Liver (tissue), 9 donors: ENCODE measurements around the gene ARHGEF35. TPM values are rescaled to one million over a fixed set of nuclear protein-coding genes. Genes with fewer than 3 reads are reported as not detected.

Experiments used
- DNase-seq: peaks from one replicate; pipeline ENCODE4 v3.0.0-alpha.2; 2017; ENCODE audit warnings: low spot score
- H3K27ac ChIP-seq, 2 donors: one replicate each; pipeline ENCODE4 v1.7.0; 2013; ENCODE audit warnings: inconsistent platforms in 2 of 2, low read length in 2 of 2, control low read depth in 1 of 2, low read depth in 1 of 2, mild to moderate bottlenecking in 1 of 2
- H3K27me3 ChIP-seq, 4 donors: one replicate each; pipeline versions ENCODE4 v1.6.1 to v1.7.0; 2013; ENCODE audit warnings: low read length in 3 of 4, inconsistent platforms in 1 of 4, mild to moderate bottlenecking in 1 of 4, moderate library complexity in 1 of 4; ENCODE audit not compliant: control insufficient read depth in 4 of 4, insufficient read depth in 4 of 4
- H3K36me3 ChIP-seq, 4 donors: one replicate each; pipeline versions ENCODE4 v1.6.1 to v1.7.0; 2013; ENCODE audit warnings: low read length in 3 of 4, mild to moderate bottlenecking in 3 of 4, low read depth in 1 of 4, moderate library complexity in 1 of 4; ENCODE audit not compliant: control insufficient read depth in 4 of 4, insufficient read depth in 3 of 4
- H3K4me1 ChIP-seq, 4 donors: one replicate each; pipeline versions ENCODE4 v1.6.1 to v1.7.0; 2013; ENCODE audit warnings: low read length in 3 of 4, mild to moderate bottlenecking in 3 of 4, moderate library complexity in 1 of 4; ENCODE audit not compliant: control insufficient read depth in 4 of 4, insufficient read depth in 4 of 4
- H3K4me3 ChIP-seq, 3 donors: one replicate each; pipeline versions ENCODE4 v1.6.1 to v1.7.0; 2013; ENCODE audit warnings: low read length in 3 of 3, control low read depth in 1 of 3, low read depth in 1 of 3, mild to moderate bottlenecking in 1 of 3
- H3K9ac ChIP-seq, 2 donors: one replicate each; pipeline ENCODE4 v1.7.0; 2013; ENCODE audit warnings: low read length in 2 of 2, mild to moderate bottlenecking in 2 of 2, moderate library complexity in 2 of 2, control low read depth in 1 of 2, low read depth in 1 of 2
- H3K9me3 ChIP-seq, 4 donors: one replicate each; pipeline versions ENCODE4 v1.6.1 to v1.7.0; 2013; ENCODE audit warnings: low read length in 3 of 4; ENCODE audit not compliant: control insufficient read depth in 4 of 4
- ATF3 ChIP-seq: IDR thresholded peaks from 2 replicates; pipeline ENCODE4 v1.6.1; 2016; ENCODE audit warnings: antibody characterized with exemption
- EGR1 ChIP-seq, 2 donors: IDR thresholded peaks; 2 replicates each; pipeline ENCODE4 v1.6.1; 2016 to 2018; ENCODE audit warnings: antibody characterized with exemption in 2 of 2, low read depth in 2 of 2
- FOXA1 ChIP-seq: IDR thresholded peaks from 2 replicates; pipeline ENCODE4 v1.6.1; 2016; ENCODE audit warnings: antibody characterized with exemption
- FOXA2 ChIP-seq: IDR thresholded peaks from 2 replicates; pipeline ENCODE4 v1.6.1; 2016; ENCODE audit warnings: antibody characterized with exemption
- HNF4A ChIP-seq, 2 donors: conservative IDR thresholded peaks; 2 replicates each; pipeline ENCODE4 v1.6.1; 2016; ENCODE audit warnings: antibody characterized with exemption in 2 of 2, mild to moderate bottlenecking in 2 of 2
- HNF4G ChIP-seq: IDR thresholded peaks from 2 replicates; pipeline ENCODE4 v1.6.1; 2016; ENCODE audit warnings: antibody characterized with exemption
- JUND ChIP-seq, 2 donors: IDR thresholded peaks; 2 replicates each; pipeline ENCODE4 v1.6.1; 2016; ENCODE audit warnings: antibody characterized with exemption in 2 of 2
- MAX ChIP-seq: IDR thresholded peaks from 2 replicates; pipeline ENCODE4 v1.6.1; 2016; ENCODE audit warnings: antibody characterized with exemption
- NR2F2 ChIP-seq: IDR thresholded peaks from 2 replicates; pipeline ENCODE4 v1.6.1; 2016; ENCODE audit warnings: antibody characterized with exemption
- RAD21 ChIP-seq, 2 donors: IDR thresholded peaks; 2 replicates each; pipeline ENCODE4 v1.6.1; 2016; ENCODE audit warnings: antibody characterized with exemption in 2 of 2, mild to moderate bottlenecking in 2 of 2
- REST ChIP-seq: IDR thresholded peaks from 2 replicates; pipeline ENCODE4 v1.6.1; 2016; ENCODE audit warnings: antibody characterized with exemption, mild to moderate bottlenecking
- WGBS: extraction: QIAGEN DNeasy Blood & Tissue Kit; methylation state at CpG from one replicate; pipeline ENCODE4 v1.1.7; 2013; 5-methylcytosine and 5-hydroxymethylcytosine counted together
- polyA plus RNA-seq, 2 donors: library from polyadenylated mRNA; stranded (reverse) in 1 of 2; unstranded in 1 of 2; fragments of 200-250 nt in 1 of 2; fragments of >200 nt in 1 of 2; fragmentation: Nextera tagmentation in 1 of 2; extraction: Ambion mirVana in 1 of 2; gene quantifications; one replicate each; pipeline versions ENCODE4 v1.2.1 to v1.2.3, GENCODE V29; 2013 to 2015
- total RNA-seq, 2 donors: library from RNA; depleted of rRNA; stranded (reverse); fragments of >200 nt; gene quantifications; one replicate each; pipeline ENCODE4 v1.2.3, GENCODE V29; 2014
- donor health status: healthy.
- donor health status: healthy.
- donor health status: healthy.
- donor health status: healthy.
- donor health status: healthy.

The ARHGEF35 gene
- total and polyA plus RNA-seq, 4 donors = 1.3 to 4.6 (median 3.1) TPM

- no peak for DNase-seq
- 29% methylated on average over 1 of the region's 1 CpG for WGBS
- no peaks in the 10 kb centered on the region for H3K9me3 ChIP-seq
Measured at GRCh38 chr7:144137501-144137900, 58.1 kb downstream of the ARHGEF35 start.

More at GRCh38 chr7:144137501-144137900, 58.1 kb downstream of the ARHGEF35 start:
- H3K4me1 ChIP-seq = peaks cover 1 to 7% (median 3%) of the 10 kb centered on the region in 4 donors
- no peak overlapping the region for H3K4me3 ChIP-seq
- no peaks in the 10 kb centered on the region for H3K36me3 ChIP-seq
- no peak overlapping the region for H3K27ac ChIP-seq
- no peaks in the 10 kb centered on the region for H3K27me3 ChIP-seq
- TF ChIP-seq FOXA1 = no peak
- no peak for TF ChIP-seq FOXA2
- peak in 1 of 2 donors; percentile 15 for TF ChIP-seq HNF4A (conservative IDR thresholded peaks at IDR 0.05)
- TF ChIP-seq HNF4G = no peak
- TF ChIP-seq RAD21 (IDR thresholded peaks at IDR 0.05) = no peak
- no peak for TF ChIP-seq NR2F2
- TF ChIP-seq MAX = peak; percentile 10
- no peak for TF ChIP-seq EGR1 (IDR thresholded peaks at IDR 0.05; ENCODE audit: low read depth in 2 of 2)
- TF ChIP-seq ATF3 = peak; percentile 69
- no peak for TF ChIP-seq JUND (IDR thresholded peaks at IDR 0.05)
- no peak for TF ChIP-seq REST
- H3K9ac ChIP-seq = no peak overlapping the region

Other genes with a start within 250 kb of the ARHGEF35 start
- under 1 TPM; under 0.01 to 0.05 TPM for gene OR2F1, start 241.0 kb downstream of the ARHGEF35 start, total RNA-seq
- gene OR2F1, start 241.0 kb downstream of the ARHGEF35 start, polyA plus RNA-seq = not detected
- under 1 TPM in 1 of 2 donors, not detected in 1; 0.05 TPM for gene OR6B1, start 195.5 kb downstream of the ARHGEF35 start, total RNA-seq
- gene OR6B1, start 195.5 kb downstream of the ARHGEF35 start, polyA plus RNA-seq = not detected
- gene OR2A5, start 146.9 kb downstream of the ARHGEF35 start, total RNA-seq = under 1 TPM in 1 of 2 donors, not detected in 1; 0.28 TPM
- not detected for gene OR2A5, start 146.9 kb downstream of the ARHGEF35 start, polyA plus RNA-seq
- gene OR2A25, start 126.0 kb downstream of the ARHGEF35 start, total RNA-seq = not detected
- gene OR2A25, start 126.0 kb downstream of the ARHGEF35 start, polyA plus RNA-seq = not detected
- gene OR2A12, start 109.6 kb downstream of the ARHGEF35 start, total RNA-seq = not detected
- not detected for gene OR2A12, start 109.6 kb downstream of the ARHGEF35 start, polyA plus RNA-seq
- not detected for gene OR2A2, start 86.2 kb downstream of the ARHGEF35 start, total RNA-seq
- not detected for gene OR2A2, start 86.2 kb downstream of the ARHGEF35 start, polyA plus RNA-seq
- gene OR2A14, start 72.7 kb downstream of the ARHGEF35 start, total RNA-seq = not detected
- not detected for gene OR2A14, start 72.7 kb downstream of the ARHGEF35 start, polyA plus RNA-seq
- 1 to 10 TPM; 1.4 to 1.7 TPM for gene CTAGE4, start 12.4 kb downstream of the ARHGEF35 start, total RNA-seq
- 1 to 10 TPM in 1 of 2 donors, under 1 TPM in 1; 0.55 to 1.4 TPM for gene CTAGE4, start 12.4 kb downstream of the ARHGEF35 start, polyA plus RNA-seq
- not detected for gene OR2A42, start 43.8 kb upstream of the ARHGEF35 start, total RNA-seq
- gene OR2A42, start 43.8 kb upstream of the ARHGEF35 start, polyA plus RNA-seq = not detected
- 1 to 10 TPM; 1.6 TPM for gene OR2A7, start 69.0 kb upstream of the ARHGEF35 start, total RNA-seq
- 1 to 10 TPM; 1.1 to 1.5 TPM for gene OR2A7, start 69.0 kb upstream of the ARHGEF35 start, polyA plus RNA-seq
- gene CTAGE8, start 73.5 kb upstream of the ARHGEF35 start, total RNA-seq = under 1 TPM in 1 of 2 donors, not detected in 1; 0.92 TPM
- under 1 TPM; 0.44 to 0.57 TPM for gene CTAGE8, start 73.5 kb upstream of the ARHGEF35 start, polyA plus RNA-seq
- under 1 TPM in 1 of 2 donors, not detected in 1; under 0.01 TPM for gene OR2A1, start 116.6 kb upstream of the ARHGEF35 start, total RNA-seq
- under 1 TPM; 0.01 to 0.08 TPM for gene OR2A1, start 116.6 kb upstream of the ARHGEF35 start, polyA plus RNA-seq
- gene ARHGEF5, start 159.6 kb upstream of the ARHGEF35 start, total RNA-seq = 1 to 10 TPM; 3.5 to 5.6 TPM
- 1 to 10 TPM; 3.9 to 8.4 TPM for gene ARHGEF5, start 159.6 kb upstream of the ARHGEF35 start, polyA plus RNA-seq
- not detected for gene NOBOX, start 207.9 kb upstream of the ARHGEF35 start, total RNA-seq
- gene NOBOX, start 207.9 kb upstream of the ARHGEF35 start, polyA plus RNA-seq = not detected